HepG2 (cell line): ENCODE results near the gene RBMS2. TPM values are rescaled to one million over a fixed set of nuclear protein-coding genes. Genes with fewer than 3 reads are reported as not detected.

Experiments used
- ATRX ChIP-seq: sonication (generic); formaldehyde crosslinking; IDR thresholded peaks from 2 replicates; pipeline ENCODE4 v1.4.0; 2020; ENCODE audit warnings: missing genetic modification reagents, borderline replicate concordance
- CC2D1A ChIP-seq: sonication (generic); formaldehyde crosslinking; IDR thresholded peaks from 2 replicates; pipeline ENCODE4 v1.8.1; 2023; ENCODE audit warnings: mild to moderate bottlenecking, missing genetic modification reagents
- DMAP1 ChIP-seq: IDR thresholded peaks from 2 replicates; pipeline ENCODE4 v1.6.1; 2016
- GATAD2A ChIP-seq: IDR thresholded peaks from 2 replicates; pipeline ENCODE4 v1.6.1; 2016
- GTF2F1 ChIP-seq: fragments of 150-350 bp; IDR thresholded peaks from 2 replicates; pipeline ENCODE4 v1.6.1; 2014; ENCODE audit warnings: low read length
- IKZF4 ChIP-seq: sonication (generic); formaldehyde crosslinking; IDR thresholded peaks from 2 replicates; pipeline ENCODE4 v1.5.1; 2020; ENCODE audit warnings: borderline replicate concordance, mild to moderate bottlenecking, low read depth, missing genetic modification reagents; ENCODE audit errors: not compliant biosample characterization
- KDM1A ChIP-seq: IDR thresholded peaks from 2 replicates; pipeline ENCODE4 v1.6.1; 2016; ENCODE audit warnings: missing compliant biosample characterization
- KLF11 ChIP-seq: IDR thresholded peaks from 2 replicates; pipeline ENCODE4 v1.6.1; 2016; ENCODE audit warnings: missing compliant biosample characterization
- KLF9 ChIP-seq: IDR thresholded peaks from 2 replicates; pipeline ENCODE4 v1.6.1; 2016; ENCODE audit warnings: low read depth
- NFE2L1 ChIP-seq: sonication (generic); formaldehyde crosslinking; IDR thresholded peaks from 2 replicates; pipeline ENCODE4 v1.4.0; 2020; ENCODE audit warnings: missing genetic modification reagents, mild to moderate bottlenecking, borderline replicate concordance
- RARA ChIP-seq: IDR thresholded peaks from 2 replicates; pipeline ENCODE4 v1.6.1; 2016; ENCODE audit warnings: missing genetic modification reagents, missing compliant biosample characterization
- RFXAP ChIP-seq: sonication (generic); formaldehyde crosslinking; IDR thresholded peaks from 2 replicates; pipeline ENCODE4 v1.4.0; 2020; ENCODE audit warnings: missing genetic modification reagents, borderline replicate concordance
- SIX1 ChIP-seq: sonication (generic); formaldehyde crosslinking; IDR thresholded peaks from 2 replicates; pipeline ENCODE4 v1.4.0; 2020; ENCODE audit warnings: missing genetic modification reagents, borderline replicate concordance
- SIX4 ChIP-seq: sonication (generic); formaldehyde crosslinking; IDR thresholded peaks from 2 replicates; pipeline ENCODE4 v1.4.0; 2020; ENCODE audit warnings: missing genetic modification reagents
- TBX2 ChIP-seq: sonication (generic); formaldehyde crosslinking; IDR thresholded peaks from 2 replicates; pipeline ENCODE4 v1.5.0; 2020; ENCODE audit warnings: missing genetic modification reagents, mild to moderate bottlenecking, borderline replicate concordance
- ZFP36 ChIP-seq: fragments of 150-350 bp; IDR thresholded peaks from 2 replicates; pipeline ENCODE4 v1.6.1; 2018; ENCODE audit warnings: borderline replicate concordance, low read length, low read depth; ENCODE audit not compliant: partially characterized antibody
- ZFP41 ChIP-seq: sonication (generic); formaldehyde crosslinking; IDR thresholded peaks from 2 replicates; pipeline ENCODE4 v1.4.0; 2020; ENCODE audit warnings: mild to moderate bottlenecking, missing genetic modification reagents, borderline replicate concordance
- ZMYM4 ChIP-seq: sonication (generic); formaldehyde crosslinking; IDR thresholded peaks from 2 replicates; pipeline ENCODE4 v1.8.1; 2023; ENCODE audit warnings: mild to moderate bottlenecking, missing genetic modification reagents
- ZNF207 ChIP-seq: fragments of 450-650 bp; IDR thresholded peaks from 2 replicates; pipeline ENCODE4 v1.6.1; 2016; ENCODE audit warnings: antibody characterized with exemption, borderline replicate concordance
- ZNF557 ChIP-seq: sonication (generic); formaldehyde crosslinking; IDR thresholded peaks from 2 replicates; pipeline ENCODE4 v1.4.0; 2020; ENCODE audit warnings: missing genetic modification reagents
- ZNF674 ChIP-seq: sonication (generic); formaldehyde crosslinking; IDR thresholded peaks from 2 replicates; pipeline ENCODE4 v1.5.0; 2020; ENCODE audit warnings: low read depth, mild to moderate bottlenecking, missing genetic modification reagents
- polyA plus RNA-seq, 8 experiments: library from polyadenylated mRNA; depleted of rRNA in 3 of 8; stranded (reverse) in 7 of 8; unstranded in 1 of 8; fragments of >200 nt; fragmentation: Illumina TruSeq in 4 of 8; extraction: Trizol in 4 of 8; gene quantifications; 2 replicates each; pipeline versions ENCODE4 v1.2.1 to v1.2.3, GENCODE V29; 2011 to 2016; ENCODE audit warnings: low read depth in 4 of 8, missing spikeins in 1 of 8, mixed read lengths in 1 of 8; ENCODE audit not compliant: insufficient read depth in 1 of 8
- total RNA-seq, 5 experiments: library from RNA; depleted of rRNA; stranded (reverse); fragments of >200 nt; fragmentation: Illumina TruSeq; extraction: Trizol; gene quantifications; 2 replicates each; pipeline ENCODE4 v1.2.3, GENCODE V29; 2016; ENCODE audit warnings: low read depth in 1 of 5
- TF ChIP-seq, protein P1 (sequence below): sonication (generic); formaldehyde crosslinking; IDR thresholded peaks from 2 replicates; pipeline ENCODE4 v1.8.1; 2023; ENCODE audit warnings: missing genetic modification reagents, inconsistent platforms, borderline replicate concordance
- TF ChIP-seq, protein P2 (sequence below): IDR thresholded peaks from 2 replicates; pipeline ENCODE4 v1.6.1; 2016; ENCODE audit warnings: missing compliant biosample characterization, missing genetic modification reagents, borderline replicate concordance
- TF ChIP-seq, protein P3 (sequence below): sonication (generic); formaldehyde crosslinking; IDR thresholded peaks from 2 replicates; pipeline ENCODE4 v1.4.0; 2020; ENCODE audit warnings: missing genetic modification reagents, borderline replicate concordance
- TF ChIP-seq, protein P4 (sequence below): sonication (generic); formaldehyde crosslinking; IDR thresholded peaks from 2 replicates; pipeline ENCODE4 v1.5.0; 2020; ENCODE audit warnings: missing genetic modification reagents

RBMS2 gene
- total and polyA plus RNA-seq, 2 of the 13 experiments (the other 11 are each of a cell fraction or from before 2014, with no cell fraction given) = 0.53 to 7.4 TPM

DNA sequence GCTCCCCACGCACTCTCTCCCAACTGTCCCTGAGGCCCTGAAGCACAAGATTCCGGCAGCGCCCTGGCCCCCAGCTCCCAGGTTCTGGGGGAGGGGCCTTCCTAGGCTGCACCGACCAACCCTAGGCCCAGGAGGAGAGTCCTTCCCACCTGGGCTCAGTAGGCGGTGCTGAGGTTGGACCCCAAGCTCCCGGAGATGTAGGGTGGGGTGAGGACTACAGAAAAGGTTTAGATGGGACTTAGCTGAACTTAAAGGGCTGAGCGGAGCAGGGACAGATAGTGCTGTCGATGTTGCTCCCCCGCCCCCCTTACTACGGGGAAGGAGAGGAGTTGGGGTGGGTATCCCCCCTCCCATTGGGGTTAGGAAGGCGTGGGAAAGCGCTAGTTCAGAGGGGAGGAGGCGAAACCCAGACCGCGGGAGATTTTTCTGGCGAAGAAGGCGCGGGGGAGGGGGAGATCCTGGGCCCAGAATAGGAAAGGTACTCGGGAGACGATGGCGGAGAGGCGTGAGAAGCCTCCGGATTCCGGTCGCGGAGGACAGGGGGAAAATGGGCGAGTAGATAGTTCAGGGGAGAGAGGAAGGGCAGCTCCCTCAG, 112.7 kb downstream of the RBMS2 start (continued):
- TF ChIP-seq, protein P1, sequence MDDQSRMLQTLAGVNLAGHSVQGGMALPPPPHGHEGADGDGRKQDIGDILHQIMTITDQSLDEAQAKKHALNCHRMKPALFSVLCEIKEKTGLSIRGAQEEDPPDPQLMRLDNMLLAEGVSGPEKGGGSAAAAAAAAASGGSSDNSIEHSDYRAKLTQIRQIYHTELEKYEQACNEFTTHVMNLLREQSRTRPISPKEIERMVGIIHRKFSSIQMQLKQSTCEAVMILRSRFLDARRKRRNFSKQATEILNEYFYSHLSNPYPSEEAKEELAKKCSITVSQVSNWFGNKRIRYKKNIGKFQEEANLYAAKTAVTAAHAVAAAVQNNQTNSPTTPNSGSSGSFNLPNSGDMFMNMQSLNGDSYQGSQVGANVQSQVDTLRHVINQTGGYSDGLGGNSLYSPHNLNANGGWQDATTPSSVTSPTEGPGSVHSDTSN (CRISPR knock-in tag) = no peak
- no peak for TF ChIP-seq KDM1A (CRISPR knock-in tag)
- TF ChIP-seq KLF11 (CRISPR knock-in tag) = no peak
- TF ChIP-seq ZNF207 = no peak
- TF ChIP-seq ZNF557 (CRISPR knock-in tag) = no peak
- no peak for TF ChIP-seq NFE2L1 (CRISPR knock-in tag)
- no peak for TF ChIP-seq GTF2F1
- TF ChIP-seq, protein P2, sequence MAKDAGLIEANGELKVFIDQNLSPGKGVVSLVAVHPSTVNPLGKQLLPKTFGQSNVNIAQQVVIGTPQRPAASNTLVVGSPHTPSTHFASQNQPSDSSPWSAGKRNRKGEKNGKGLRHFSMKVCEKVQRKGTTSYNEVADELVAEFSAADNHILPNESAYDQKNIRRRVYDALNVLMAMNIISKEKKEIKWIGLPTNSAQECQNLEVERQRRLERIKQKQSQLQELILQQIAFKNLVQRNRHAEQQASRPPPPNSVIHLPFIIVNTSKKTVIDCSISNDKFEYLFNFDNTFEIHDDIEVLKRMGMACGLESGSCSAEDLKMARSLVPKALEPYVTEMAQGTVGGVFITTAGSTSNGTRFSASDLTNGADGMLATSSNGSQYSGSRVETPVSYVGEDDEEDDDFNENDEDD (CRISPR knock-in tag) = no peak
- no peak for TF ChIP-seq ZFP41
- no peak for TF ChIP-seq SIX1 (CRISPR knock-in tag)
- TF ChIP-seq ATRX (CRISPR knock-in tag) = no peak
- TF ChIP-seq ZNF674 (CRISPR knock-in tag) = no peak
- no peak for TF ChIP-seq KLF9 (CRISPR knock-in tag)
- TF ChIP-seq CC2D1A (CRISPR knock-in tag) = no peak
- TF ChIP-seq, protein P3, sequence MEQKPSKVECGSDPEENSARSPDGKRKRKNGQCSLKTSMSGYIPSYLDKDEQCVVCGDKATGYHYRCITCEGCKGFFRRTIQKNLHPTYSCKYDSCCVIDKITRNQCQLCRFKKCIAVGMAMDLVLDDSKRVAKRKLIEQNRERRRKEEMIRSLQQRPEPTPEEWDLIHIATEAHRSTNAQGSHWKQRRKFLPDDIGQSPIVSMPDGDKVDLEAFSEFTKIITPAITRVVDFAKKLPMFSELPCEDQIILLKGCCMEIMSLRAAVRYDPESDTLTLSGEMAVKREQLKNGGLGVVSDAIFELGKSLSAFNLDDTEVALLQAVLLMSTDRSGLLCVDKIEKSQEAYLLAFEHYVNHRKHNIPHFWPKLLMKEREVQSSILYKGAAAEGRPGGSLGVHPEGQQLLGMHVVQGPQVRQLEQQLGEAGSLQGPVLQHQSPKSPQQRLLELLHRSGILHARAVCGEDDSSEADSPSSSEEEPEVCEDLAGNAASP = no peak
- no peak for TF ChIP-seq ZMYM4 (CRISPR knock-in tag)
- TF ChIP-seq DMAP1 (CRISPR knock-in tag) = peak; percentile 10; the same call in 1 of the 2 replicates
- TF ChIP-seq ZFP36 = no peak
- TF ChIP-seq, protein P4, sequence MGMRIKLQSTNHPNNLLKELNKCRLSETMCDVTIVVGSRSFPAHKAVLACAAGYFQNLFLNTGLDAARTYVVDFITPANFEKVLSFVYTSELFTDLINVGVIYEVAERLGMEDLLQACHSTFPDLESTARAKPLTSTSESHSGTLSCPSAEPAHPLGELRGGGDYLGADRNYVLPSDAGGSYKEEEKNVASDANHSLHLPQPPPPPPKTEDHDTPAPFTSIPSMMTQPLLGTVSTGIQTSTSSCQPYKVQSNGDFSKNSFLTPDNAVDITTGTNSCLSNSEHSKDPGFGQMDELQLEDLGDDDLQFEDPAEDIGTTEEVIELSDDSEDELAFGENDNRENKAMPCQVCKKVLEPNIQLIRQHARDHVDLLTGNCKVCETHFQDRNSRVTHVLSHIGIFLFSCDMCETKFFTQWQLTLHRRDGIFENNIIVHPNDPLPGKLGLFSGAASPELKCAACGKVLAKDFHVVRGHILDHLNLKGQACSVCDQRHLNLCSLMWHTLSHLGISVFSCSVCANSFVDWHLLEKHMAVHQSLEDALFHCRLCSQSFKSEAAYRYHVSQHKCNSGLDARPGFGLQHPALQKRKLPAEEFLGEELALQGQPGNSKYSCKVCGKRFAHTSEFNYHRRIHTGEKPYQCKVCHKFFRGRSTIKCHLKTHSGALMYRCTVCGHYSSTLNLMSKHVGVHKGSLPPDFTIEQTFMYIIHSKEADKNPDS (CRISPR knock-in tag) = no peak
- TF ChIP-seq IKZF4 (CRISPR knock-in tag) = no peak
- no peak for TF ChIP-seq SIX4 (CRISPR knock-in tag)
- TF ChIP-seq TBX2 (CRISPR knock-in tag) = no peak
- no peak for TF ChIP-seq RARA
- no peak for TF ChIP-seq RFXAP (CRISPR knock-in tag)
- TF ChIP-seq GATAD2A (CRISPR knock-in tag) = peak; percentile 38; the same call in 1 of the 2 replicates
